Stimulated activated CD8-positive, alpha-beta memory T cell treated with anti-CD3 and anti-CD28 coated beads, Interleukin-7, amount 100 ng/mL, for 48 hours (primary cell): ENCODE data around the gene MAN1A1.

Experiments used
- DNase-seq, 2 donors: peaks; one replicate each; pipeline ENCODE4 v3.0.0-alpha.2; 2020; ENCODE audit warnings: low read depth in 1 of 2; ENCODE audit errors: extremely low read depth in 1 of 2

Gene MAN1A1

DNA sequence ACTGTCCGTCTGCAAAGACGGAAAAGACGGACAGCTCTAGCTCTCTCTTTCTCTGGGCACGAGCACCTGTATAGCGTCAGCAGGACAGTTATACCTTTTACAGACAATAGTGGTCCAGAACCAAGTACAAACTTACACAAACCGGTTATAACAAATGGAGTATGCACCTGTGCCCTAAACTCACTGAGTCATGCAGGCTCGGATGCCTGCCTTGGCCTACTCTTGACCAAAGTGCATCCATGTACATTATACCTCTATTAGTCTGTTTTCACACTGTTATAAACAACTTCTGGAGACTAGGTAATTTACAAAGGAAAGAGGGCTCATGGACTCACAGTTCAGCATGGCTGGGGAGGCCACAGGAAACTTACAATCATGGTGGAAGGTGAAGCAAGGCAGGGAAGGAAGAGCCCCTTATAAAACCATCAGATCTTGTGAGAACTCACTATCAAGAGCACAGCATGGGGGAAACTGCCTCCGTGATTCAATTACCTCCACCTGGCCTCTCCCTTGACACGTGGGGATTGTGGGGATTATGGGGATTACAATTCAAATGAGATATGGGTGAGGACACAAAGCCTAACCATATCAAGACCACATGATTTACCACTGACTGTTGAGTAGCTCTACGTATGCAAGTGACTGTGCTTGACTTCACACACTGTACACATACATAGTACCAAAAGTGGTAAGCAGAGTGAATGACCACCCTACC lies 23.1 kb downstream of the MAN1A1 start:
- DNase-seq: no peak

DNA sequence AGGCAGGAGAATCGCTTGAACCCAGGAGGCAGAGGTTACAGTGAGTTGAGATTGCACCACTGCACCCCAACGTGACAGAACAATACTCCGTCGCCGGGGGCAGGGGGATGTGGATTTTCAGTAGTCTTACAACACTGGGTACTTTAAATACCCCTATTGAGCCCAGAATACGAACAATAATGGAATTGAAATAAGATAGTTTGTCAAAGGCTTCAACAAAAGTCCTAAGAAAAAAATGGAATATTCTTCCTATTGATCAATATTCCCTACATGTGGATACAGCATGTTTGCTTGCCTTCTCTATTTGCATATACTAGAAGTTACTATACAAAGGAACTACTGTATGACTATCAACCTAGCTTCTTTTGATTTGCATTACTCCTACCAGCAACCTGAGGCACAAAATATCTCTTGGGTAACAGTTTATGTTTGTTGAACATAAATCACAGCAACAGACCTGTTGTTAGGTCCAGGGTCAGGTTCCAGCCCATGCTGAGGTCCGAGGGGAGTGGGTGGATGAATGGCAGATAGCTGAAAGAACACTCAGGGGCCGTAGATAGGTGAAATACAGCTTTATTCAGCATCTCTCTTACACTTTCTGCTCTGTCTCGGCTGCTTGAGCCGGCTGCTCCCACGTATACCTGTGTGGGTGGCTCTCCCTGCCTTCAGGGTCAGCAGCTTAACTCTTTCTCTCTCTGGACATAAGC lies 23.8 kb downstream of the MAN1A1 start:
- no peak for DNase-seq

DNA sequence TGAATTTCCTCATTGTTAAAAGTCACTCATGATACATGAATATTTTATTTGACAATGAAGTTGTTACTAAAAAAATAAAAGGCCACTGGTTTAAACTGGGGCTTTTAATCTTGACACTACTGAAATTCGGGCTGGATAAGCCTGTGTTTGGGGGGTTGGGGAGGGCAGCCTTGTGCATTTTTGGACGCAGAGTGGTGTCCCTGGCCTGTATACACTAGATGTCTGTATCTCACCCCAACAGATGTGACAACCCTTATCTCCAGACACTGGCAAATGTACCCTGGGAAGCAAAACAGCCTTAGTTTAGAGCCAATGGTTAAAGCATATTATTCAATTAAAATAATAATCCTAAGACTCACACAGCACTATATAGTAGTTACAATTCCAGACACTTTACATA lies 24.8 kb downstream of the MAN1A1 start:
- no peak for DNase-seq

DNA sequence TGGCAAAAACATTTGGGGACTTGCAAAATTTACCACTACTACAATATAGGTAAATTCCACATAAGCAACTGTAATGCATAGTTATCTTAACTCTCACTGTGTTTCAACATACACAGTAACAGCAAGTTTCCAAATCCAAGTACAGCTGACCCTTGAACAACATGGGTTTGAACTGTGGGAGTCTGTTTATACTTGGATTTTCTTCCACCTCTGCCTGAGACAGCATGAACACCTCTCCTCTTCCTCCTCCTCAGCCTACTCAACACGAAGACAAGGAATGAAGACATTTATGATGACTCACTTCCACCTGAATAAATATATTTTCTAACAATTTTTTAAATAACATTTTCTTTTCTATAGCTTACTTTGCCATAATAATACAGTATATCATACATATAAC lies 25.6 kb downstream of the MAN1A1 start:
- DNase-seq: no peak

DNA sequence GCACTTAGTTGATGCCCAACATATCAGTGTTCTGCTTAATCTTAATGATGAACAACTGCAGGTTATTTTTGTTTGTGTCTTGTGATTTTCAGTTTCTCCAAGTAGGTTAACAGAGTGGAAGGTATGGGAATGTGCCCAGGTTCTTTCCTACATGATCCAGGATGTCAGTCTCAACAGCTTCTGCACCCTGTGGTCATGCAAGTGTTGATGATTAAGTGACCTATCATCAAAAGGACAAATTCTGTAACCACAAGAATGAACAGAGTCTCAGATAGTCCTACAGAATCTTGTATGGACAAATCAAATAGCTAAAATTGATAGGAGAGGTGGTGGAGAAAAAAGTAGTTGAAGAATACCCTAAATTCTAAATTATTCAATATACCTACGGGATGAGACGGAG lies 26.1 kb downstream of the MAN1A1 start:
- DNase-seq: no peak

DNA sequence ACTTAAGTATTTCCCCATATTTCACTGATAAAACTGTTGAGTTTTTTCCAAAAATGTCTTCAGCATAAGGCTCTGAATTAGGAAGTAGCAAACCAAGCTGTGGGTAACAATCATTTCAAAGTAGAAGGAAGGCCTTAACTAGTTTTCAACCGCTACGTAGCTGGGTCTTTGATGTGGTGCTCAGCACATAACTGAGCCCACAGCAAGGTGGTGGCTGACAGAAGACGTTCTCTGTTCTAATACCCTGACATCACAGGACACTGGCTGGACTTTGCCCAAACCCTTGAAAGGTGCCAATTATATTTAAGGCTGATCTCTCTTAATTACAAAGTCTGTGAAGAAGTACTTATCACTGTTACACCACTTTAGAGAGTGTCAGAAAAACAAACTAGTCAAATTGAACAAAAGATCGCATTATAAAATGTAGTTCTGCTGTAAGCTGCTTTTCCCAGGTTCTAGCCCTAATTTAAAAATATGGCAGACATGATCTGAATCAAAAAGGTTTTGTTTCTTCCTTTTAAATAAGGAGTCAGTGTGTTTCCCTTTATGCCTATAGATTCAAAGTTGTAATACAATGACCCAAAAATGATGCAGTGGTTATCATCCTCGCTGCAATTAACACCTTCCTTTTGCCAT lies 26.7 kb downstream of the MAN1A1 start:
- DNase-seq: no peak

DNA sequence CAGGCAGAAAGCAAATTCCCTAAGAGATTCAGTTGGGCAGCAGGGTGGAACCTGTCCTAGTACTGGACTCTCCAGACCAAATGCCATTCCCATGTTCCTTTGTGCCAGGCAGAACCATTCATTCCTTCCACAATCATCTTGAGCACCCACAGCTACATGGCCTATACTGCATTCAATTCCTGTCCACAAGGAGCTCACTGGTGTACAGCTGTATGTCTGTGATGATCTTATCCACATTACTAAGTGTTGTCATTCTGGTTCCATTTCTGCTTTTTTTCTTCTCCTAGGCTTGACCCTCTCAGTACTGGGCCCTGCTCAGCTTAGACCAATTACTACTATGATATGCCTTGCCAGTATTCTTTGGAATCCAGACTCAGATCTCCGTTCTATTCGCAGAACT lies 27.5 kb downstream of the MAN1A1 start:
- no peak for DNase-seq

DNA sequence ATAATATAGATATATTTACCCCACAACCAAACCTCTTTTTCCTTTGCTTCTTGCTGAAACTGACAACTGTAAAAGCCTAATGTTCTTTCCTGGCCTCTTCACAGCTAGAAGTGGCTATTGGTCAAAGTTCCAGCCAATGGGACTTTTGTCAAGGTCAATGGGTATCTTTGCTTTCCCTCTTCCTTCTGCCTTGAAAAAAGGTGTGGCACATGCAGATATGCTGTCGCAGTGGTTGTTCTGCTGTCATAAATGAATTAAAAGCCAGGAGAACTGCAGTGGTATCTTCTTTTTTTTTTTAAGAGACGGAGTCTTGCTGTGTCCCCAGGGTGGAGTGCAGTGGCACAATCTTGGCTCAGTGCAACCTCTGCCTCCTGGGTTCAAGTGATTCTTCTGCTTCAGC lies 29.9 kb downstream of the MAN1A1 start:
- no peak for DNase-seq

DNA sequence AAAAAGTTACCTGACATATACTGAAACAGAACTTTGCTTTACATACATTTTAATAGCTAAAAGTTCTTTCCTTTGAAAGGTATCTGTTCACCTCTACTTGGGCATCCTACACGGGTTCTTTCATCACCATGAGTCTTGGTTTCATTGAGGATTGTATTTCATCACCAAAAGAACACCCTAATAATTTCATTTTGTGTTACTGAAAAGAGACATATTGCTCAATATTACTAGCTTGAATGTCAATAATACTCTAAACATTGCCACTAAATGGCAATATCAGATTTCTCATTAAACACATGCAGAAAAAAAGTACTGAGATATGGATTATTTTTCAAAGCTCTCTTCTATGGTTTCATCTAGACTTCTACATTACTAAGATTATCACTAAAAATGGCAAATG lies 30.8 kb downstream of the MAN1A1 start:
- no peak for DNase-seq

DNA sequence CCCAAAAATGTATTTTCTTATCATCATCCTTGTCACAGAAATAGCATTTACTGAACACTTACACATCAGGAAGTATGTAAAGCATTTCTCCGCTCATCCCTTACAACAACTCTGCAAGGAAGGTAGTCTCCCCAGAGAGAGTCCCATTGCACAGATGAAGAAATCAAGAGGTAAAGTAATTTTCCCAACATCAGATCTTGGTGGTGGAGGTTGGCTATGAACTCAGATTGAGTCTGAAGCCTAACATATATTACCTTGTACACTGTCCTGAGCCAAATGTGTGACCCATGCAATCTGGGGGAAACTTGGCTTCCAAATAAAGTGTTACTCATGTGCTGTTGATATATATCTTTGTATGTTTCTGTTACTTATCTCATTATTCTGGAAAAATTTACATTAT lies 31.4 kb downstream of the MAN1A1 start:
- no peak for DNase-seq

DNA sequence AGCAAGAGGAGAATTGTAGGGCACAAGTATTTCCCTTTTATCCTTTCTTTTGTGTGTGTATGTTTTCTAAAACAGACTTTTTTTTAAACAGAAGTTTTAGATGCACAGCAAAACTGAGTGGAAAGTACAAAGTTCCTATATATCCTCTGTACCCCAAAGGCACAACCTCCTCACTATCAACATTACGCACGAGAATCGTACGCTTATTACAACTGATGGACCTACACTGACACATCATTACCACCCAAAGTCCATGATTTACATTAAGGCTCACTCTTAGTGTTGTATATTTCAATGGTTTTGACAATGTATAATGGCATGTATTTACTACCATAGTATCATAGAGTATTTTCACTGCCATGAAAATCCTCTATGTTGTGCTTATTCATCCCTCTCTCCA lies 32.6 kb downstream of the MAN1A1 start:
- no peak for DNase-seq

DNA sequence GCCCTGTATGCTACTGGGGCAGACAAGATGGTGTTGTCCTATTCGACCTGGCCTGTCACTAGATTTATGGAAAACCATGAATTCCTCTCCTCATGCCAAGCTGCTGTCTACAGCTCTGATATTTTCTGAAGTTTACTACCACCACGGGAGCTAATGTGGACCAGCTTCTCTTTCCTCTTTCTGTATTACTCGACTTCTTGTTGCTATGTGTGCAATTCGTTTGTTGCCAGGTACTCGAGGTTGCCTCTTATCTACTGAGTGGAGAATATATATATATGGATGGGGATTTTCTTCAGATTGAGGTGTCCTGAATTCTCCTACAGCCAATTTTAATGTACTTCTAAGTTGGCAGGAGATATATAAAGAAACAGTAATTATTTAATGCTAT lies 34.7 kb downstream of the MAN1A1 start:
- DNase-seq: no peak

DNA sequence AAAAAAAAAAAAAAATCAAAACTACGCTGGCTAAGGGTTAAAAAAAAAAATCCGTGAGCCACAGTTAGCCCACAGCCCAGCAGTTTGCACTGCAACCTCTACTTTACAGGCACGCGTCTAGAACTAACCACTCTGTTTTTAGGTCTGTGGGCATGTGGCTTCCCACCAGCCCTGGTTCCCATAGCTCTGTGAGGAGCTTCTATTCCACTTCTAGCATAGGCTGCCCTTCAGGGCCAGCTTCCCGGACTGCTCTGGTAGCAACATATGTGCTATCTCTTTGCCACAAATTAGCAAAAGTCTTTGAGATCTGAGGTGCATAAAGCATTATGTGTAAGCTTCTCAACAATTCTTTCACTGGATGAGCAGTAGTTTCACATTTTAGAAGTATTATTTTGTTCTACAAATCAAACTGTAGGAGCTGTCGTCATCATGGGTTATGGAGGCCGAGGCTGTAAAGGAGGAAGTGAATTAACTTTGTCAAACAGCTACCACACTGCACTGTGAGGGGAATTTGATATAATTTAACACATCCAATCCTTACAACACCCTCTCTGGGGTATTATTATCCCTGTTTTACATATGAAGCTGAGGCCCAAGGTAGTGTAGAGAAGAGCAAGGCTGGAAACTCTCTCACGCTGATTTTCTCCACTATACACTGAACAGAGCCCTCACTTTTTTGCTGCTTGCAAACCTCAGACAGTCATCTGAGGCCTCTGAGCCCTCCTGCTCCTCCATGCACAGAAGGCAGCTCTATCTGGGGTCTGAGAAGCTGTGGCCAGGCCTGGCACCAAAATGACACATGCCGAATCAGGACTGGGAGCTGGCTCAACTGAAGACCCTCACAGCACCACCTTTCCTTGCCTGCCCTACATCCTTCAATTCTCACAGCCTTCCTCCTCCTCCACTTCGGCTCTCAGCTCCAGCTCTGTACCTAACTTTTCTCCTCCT lies 35.4 kb downstream of the MAN1A1 start:
- peak in 1 of 2 donors; percentile 38 for DNase-seq

DNA sequence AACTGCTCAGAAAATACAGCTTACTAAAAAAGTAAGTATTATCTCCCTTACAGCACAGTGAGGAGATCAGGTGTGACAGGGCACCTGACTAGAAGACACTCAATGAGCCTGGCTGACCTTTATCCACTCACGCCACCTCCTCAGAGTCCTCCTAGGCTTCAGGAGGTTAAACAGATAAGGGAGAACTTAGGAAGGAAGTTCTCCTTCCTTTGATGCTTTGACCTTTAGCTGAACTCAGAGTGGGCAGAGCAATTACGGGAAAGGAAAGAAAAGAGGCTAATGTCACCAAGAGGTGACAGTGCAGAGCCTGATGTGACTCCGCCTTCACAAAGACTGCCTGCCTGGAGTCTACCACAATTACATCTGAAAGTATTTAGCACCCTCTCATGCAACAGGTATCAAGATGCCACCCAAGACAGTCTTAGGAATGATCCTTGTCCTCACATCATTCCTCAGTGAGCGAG lies 36.7 kb downstream of the MAN1A1 start:
- no peak for DNase-seq

DNA sequence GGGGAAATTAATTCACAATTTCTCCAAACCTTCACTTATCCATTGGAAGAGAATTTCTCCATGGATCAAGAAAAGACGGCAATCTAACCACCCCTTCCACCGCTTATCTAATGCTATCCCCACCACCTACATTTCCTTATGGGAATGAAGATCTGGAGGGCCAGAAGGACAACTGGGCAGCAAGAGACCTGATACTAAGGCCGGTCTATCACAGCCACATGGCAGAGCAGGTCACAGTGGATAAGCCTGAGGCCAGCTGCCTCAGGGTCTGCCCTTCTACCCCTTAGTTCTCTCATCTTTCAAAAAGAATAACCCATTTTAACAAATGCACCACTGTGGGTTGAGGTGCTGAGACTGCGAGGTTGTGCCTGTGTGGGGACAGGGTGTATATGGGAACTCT lies 37.1 kb downstream of the MAN1A1 start:
- DNase-seq: no peak

DNA sequence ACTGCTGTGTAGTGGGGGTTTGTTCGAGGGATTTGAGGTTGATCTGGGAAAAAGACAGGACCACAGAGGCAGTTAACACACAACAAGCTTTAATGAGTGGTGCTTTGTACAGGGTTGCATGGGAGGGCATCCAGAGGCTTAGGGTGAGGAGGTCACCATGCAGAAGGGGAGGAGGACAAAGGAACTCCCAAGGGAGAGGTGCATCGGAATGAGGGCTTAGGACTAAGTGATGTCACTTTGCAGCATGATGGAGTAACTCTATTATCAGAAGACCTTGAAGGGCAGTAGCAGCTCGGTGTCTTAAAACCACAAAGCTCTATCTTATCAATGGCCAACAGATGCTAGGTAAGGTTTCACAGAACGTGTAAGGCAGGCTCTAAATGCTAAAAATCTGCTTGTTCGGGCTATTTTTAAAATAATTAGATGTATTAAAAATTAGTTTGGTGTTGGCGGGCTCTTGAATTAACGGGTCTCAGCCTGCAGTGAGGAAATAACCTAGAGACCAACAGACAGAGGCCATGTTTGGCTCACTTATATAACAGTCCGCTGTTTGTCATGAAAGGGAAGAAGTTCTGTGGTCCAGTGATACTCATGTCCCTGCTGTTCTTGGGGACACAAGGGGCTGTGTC lies 37.9 kb downstream of the MAN1A1 start:
- DNase-seq: no peak

DNA sequence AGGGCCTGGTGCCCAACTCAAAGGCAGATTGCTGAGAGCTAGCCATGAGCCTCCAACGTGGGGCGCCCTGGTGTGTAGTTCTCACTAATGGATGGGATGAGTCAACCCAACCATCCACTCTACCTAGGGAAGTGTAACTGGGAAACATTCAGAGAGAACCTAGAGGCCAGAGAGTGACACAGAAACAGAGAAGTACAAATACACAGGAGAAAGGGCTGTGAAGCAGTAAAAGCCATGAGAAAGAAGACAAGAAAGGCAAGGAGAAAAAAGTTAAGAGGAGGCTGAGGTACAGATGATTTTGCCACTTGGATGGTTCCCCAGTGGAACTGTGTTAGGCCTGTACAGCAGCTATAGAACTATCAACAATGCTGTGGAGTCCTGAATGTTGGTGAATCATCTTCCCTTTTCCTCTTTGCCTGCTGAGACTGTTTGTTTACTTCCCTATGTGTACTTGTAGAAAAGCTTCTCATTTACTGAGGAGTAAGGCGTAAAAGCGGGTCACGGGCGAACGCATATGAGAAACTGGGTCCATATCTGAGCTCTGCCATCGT lies 39.0 kb downstream of the MAN1A1 start:
- no peak for DNase-seq

DNA sequence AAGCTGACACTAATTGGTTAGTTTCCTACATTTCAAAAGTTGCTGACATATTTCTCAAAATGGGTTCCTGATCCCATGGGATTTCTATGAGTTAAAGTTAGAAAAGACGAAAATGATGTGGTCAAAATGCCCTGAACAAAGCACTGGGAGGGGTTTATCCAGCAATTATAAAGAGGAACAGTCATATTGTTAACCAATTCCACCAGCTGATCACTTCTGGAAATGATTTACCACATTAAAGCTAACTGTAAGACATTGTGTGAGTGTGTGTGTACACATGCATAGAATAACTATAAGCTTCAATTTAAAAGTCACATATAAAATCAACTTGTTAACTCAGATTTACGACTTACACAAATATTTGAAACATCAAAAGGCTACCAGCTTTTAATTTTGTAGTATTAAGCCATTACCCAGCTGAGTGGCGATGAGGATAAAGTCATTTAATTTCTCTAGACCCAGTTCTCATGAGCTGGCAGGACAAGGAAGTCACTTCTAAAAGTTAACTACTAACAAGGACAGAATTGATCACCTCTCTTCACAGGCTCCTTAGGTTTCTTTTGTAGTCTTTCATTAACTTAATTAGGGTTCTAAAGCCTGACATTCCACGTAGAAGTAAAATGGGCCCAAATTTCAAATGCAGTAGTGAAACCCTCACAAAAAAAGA lies 40.4 kb downstream of the MAN1A1 start:
- no peak for DNase-seq

DNA sequence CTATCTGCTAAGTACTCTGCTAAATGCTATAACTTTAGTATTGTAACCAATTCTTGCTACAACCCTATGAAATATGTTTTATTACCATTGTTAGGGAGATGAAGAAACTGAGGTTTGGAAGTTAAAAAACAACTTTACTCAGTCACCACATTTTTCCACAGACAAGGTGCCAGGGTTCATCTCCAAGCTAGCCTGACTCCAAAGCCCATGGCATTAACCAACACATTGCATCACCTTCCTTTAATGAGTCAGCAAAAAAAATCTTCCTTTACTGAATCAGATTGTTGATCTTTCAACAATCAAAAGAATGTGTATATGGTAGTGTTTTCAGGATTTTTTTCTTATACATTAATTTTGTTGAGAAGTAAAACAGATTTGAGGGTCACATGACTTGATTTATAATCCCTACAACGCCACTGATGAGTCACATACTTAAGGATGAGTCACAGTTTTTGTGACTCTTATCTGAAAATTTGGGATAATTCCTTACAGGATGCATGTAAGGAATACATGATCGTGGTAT lies 41.5 kb downstream of the MAN1A1 start:
- DNase-seq: no peak

DNA sequence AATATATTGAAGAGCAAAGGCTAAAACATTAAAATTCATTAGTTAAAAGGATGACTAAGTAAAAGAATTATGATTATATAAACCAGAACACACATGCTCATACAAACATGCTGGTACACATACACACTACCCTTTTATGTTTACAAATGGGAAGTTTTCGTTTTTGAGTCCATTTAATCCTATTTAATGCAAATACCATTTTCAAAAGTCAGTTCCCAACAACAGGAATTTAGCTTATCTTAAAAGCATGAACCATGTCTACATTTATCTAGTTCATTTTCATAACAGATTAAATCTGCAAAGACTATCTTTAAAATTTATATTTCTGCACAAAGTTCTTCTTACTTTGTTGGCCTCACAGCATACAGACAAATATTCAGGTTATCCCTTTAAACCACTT lies 42.5 kb downstream of the MAN1A1 start:
- no peak for DNase-seq
